Testis (tissue), 2 donors: ENCODE measurements around the gene LUZP1.

ENCODE experiments used
- CTCF ChIP-seq, 3 experiments: fragments of 450-650 bp in 2 of 3; fragments of 200-600 bp in 1 of 3; sonication (generic) in 1 of 3; IDR thresholded peaks; one replicate each; pipeline ENCODE4 v1.5.1; 2016 to 2019; ENCODE audit warnings: antibody characterized with exemption in 3 of 3, mild to moderate bottlenecking in 2 of 3, moderate library complexity in 1 of 3
- POLR2A ChIP-seq: fragments of 450-650 bp; IDR thresholded peaks from one replicate; pipeline ENCODE4 v1.6.1; 2017; ENCODE audit warnings: antibody characterized with exemption, mild to moderate bottlenecking, moderate library complexity

GRCh38 chr1:23169727-23170335 is 1.2 kb upstream of the LUZP1 start:
- TF ChIP-seq CTCF (IDR thresholded peaks at IDR 0.05) (no peak), POLR2A (no peak)
